ENCODE data around the gene STN1.

- TF ChIP-seq POLR2A (IDR thresholded peaks at IDR 0.05) (no peak), CTCF (IDR thresholded peaks at IDR 0.05) (no peak)
Measured at GRCh38 chr10:103951942-103952341, 34.0 kb upstream of the STN1 start.
